NCI-H82 (cell line): ENCODE data around the gene SUSD5.
A peak's percentile ranks its signal among the peaks of the same experiment; 100 is the strongest.
"Not testable (repeated sequence)": the region's sequence is repeated elsewhere in the genome, so short reads cannot be mapped to it uniquely, and the experiment has no call there.

ENCODE experiments used
- DNase-seq: peaks from one replicate; lab custom pipeline; 2025; lab: John Stamatoyannopoulos, UW

Gene SUSD5

GRCh38 chr3:33115024-33115768 is 103.4 kb downstream of the SUSD5 start:
- peak; percentile 21 for DNase-seq

GRCh38 chr3:33114622-33115023 is 104.0 kb downstream of the SUSD5 start:
- no peak for DNase-seq

- DNase-seq = peak; percentile 89
Observed at GRCh38 chr3:33113772-33114621, 104.6 kb downstream of the SUSD5 start, which contains the start of gene CRTAP. CRTAP (plus strand) TSS chr3:33114014; CDS start chr3:33114078, 64 bp downstream.

- no peak for DNase-seq
Observed at GRCh38 chr3:33111581-33111980, 107.0 kb downstream of the SUSD5 start.

- DNase-seq = not testable (repeated sequence)
Observed at GRCh38 chr3:33106854-33107253, 111.8 kb downstream of the SUSD5 start.

GRCh38 chr3:33105341-33105948 is 113.2 kb downstream of the SUSD5 start:
- DNase-seq = no peak

- no peak for DNase-seq
Observed at GRCh38 chr3:33104803-33105202, 113.8 kb downstream of the SUSD5 start.

GRCh38 chr3:33103480-33103879 is 115.1 kb downstream of the SUSD5 start:
- DNase-seq = no peak

- DNase-seq = no peak
Observed at GRCh38 chr3:33103034-33103433, 115.6 kb downstream of the SUSD5 start.

GRCh38 chr3:33100229-33100628 is 118.4 kb downstream of the SUSD5 start:
- no peak for DNase-seq
